ENCODE results near the gene APEH. TPM values are rescaled to one million over a fixed set of nuclear protein-coding genes. Genes with fewer than 3 reads are reported as not detected.

Gene APEH
- total RNA-seq, 1 experiment from 2014 or later, result 215 TPM

- Histone ChIP-seq H2AFZ (ENCODE audit: low read length) (no peak overlapping the region), H2BK120ac (ENCODE audit: low read depth, low read length, poor library complexity, severe bottlenecking) (no peak overlapping the region), H3K4me1 (ENCODE audit: insufficient read depth, low read length) (no peaks in the 10 kb centered on the region), H4K8ac (replicated peaks; ENCODE audit: insufficient read length, low read depth, low read length) (no peak overlapping the region), H4K20me1 (ENCODE audit: control insufficient read depth, insufficient read depth, insufficient read length) (no peaks in the 10 kb centered on the region), H4K5ac (ENCODE audit: insufficient read length, low read depth, low read length) (no peak overlapping the region), H2BK15ac (ENCODE audit: low read depth, low read length) (no peak overlapping the region), H3K23me2 (ENCODE audit: insufficient read length, low read depth, low read length, poor library complexity, severe bottlenecking) (no peaks in the 10 kb centered on the region), H3K79me1 (ENCODE audit: insufficient read depth, low read depth, low read length, poor library complexity, severe bottlenecking) (no peaks in the 10 kb centered on the region), H3K27me3 (ENCODE audit: insufficient read depth, low read length) (no peaks in the 10 kb centered on the region), H3K9ac (ENCODE audit: extremely low read depth, insufficient read length, low read length) (no peak overlapping the region), H3K79me2 (ENCODE audit: insufficient read depth, low read length) (no peaks in the 10 kb centered on the region), H2AK5ac (ENCODE audit: insufficient read length, low read length) (no peak overlapping the region), H3K23ac (ENCODE audit: insufficient read length, low read depth, low read length) (no peak overlapping the region), H3K4me2 (ENCODE audit: insufficient read depth, insufficient read length, low read length) (no peak overlapping the region), H2BK20ac (ENCODE audit: low read depth, low read length, poor library complexity, severe bottlenecking) (no peak overlapping the region), H3K56ac (ENCODE audit: insufficient read length, low read depth, low read length) (no peak overlapping the region), H3K27ac (ENCODE audit: insufficient read length, low read depth, low read length) (no peak overlapping the region), H3K18ac (ENCODE audit: insufficient read length, low read depth, low read length) (no peak overlapping the region), H3K9me3 (ENCODE audit: control insufficient read depth, low read depth, low read length) (no peaks in the 10 kb centered on the region), H4K91ac (ENCODE audit: insufficient read length, low read depth, low read length) (no peak overlapping the region), H2BK5ac (ENCODE audit: insufficient read length, low read length) (no peak overlapping the region), H3K4ac (ENCODE audit: low read depth, low read length) (no peak overlapping the region), H2BK12ac (ENCODE audit: insufficient read length, low read depth, low read length) (no peak overlapping the region), H3T11ph (ENCODE audit: low read length) (no peak overlapping the region), H3K14ac (ENCODE audit: insufficient read depth, low read length) (no peak overlapping the region)
- peaks cover 8% of the 10 kb centered on the region in 2 experiments for H3K4me1 Mint-ChIP-seq
- DNase-seq, result no peak
- no peak overlapping the region for H3K4me3 Mint-ChIP-seq
- no CpG with 5 or more reads among the region's 4 CpGs for WGBS (ENCODE audit: extremely low coverage, insufficient read length, low lambda C conversion rate)
- H3K9me3 Mint-ChIP-seq, result no peaks in the 10 kb centered on the region
- TF ChIP-seq CTCF (conservative IDR thresholded peaks at IDR 0.05), result no peak
- H3K36me3 Mint-ChIP-seq (ENCODE audit: insufficient read depth in 1 of 3, low read depth in 3 of 3), result peaks cover 4 to 20% (median 16%) of the 10 kb centered on the region in 3 experiments; a peak in 6 of 7 replicates
- no peak overlapping the region; a peak in 1 of 7 replicates for H3K27ac Mint-ChIP-seq
- H3K27me3 Mint-ChIP-seq (ENCODE audit: low read depth), result no peaks in the 10 kb centered on the region
Observed at GRCh38 chr3:49707113-49707480, 32.9 kb downstream of the APEH start.
